Astrocyte (in vitro differentiated cells and primary cell): ENCODE measurements around the gene TADA2A.

Source experiments
- EZH2 ChIP-seq: IDR thresholded peaks from 2 replicates; pipeline ENCODE4 v1.6.1; 2012; ENCODE audit warnings: mild to moderate bottlenecking, low read length, inconsistent platforms; ENCODE audit not compliant: insufficient read depth
- TF ChIP-seq, protein P1 (sequence below): IDR thresholded peaks from 2 replicates; pipeline ENCODE4 v1.5.1; 2011; ENCODE audit warnings: low read depth, mild to moderate bottlenecking, inconsistent platforms, low read length, moderate library complexity; ENCODE audit not compliant: insufficient read depth

DNA sequence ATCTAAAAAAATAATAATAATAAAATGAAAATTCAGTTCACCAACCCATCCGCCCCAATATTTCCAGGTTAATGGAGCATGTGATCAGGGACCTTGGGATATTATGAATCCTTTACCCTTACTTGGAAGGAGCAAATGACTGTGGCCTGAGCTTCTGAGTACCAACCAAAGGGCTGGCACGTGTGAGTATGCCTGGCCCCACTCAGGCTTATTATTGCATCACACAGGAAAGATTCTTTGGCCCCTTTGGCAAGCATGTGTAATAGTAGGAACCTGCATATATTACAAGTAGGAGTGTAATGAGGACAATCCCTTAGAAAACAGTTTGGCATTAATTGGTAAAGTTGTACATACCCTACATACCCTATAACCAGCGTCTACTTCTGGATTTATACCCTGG is 38.1 kb upstream of the TADA2A start:
- TF ChIP-seq, protein P1, sequence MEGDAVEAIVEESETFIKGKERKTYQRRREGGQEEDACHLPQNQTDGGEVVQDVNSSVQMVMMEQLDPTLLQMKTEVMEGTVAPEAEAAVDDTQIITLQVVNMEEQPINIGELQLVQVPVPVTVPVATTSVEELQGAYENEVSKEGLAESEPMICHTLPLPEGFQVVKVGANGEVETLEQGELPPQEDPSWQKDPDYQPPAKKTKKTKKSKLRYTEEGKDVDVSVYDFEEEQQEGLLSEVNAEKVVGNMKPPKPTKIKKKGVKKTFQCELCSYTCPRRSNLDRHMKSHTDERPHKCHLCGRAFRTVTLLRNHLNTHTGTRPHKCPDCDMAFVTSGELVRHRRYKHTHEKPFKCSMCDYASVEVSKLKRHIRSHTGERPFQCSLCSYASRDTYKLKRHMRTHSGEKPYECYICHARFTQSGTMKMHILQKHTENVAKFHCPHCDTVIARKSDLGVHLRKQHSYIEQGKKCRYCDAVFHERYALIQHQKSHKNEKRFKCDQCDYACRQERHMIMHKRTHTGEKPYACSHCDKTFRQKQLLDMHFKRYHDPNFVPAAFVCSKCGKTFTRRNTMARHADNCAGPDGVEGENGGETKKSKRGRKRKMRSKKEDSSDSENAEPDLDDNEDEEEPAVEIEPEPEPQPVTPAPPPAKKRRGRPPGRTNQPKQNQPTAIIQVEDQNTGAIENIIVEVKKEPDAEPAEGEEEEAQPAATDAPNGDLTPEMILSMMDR: no peak
- TF ChIP-seq EZH2: no peak
